Gastrocnemius medialis (tissue), 4 donors: Measurements from ENCODE around the gene TYK2. TPM values are rescaled to one million over a fixed set of nuclear protein-coding genes. Genes with fewer than 3 reads are reported as not detected.
"Not testable (repeated sequence)": the region's sequence is repeated elsewhere in the genome, so short reads cannot be mapped to it uniquely, and the experiment has no call there.

Experiments used
- ATAC-seq, 2 donors: fragments of 150-250 bp; one replicate each; pipeline ENCODE4 v1.9.1; 2016
- DNase-seq, 2 donors: peaks; one replicate each; pipeline ENCODE4 v3.0.0-alpha.2; 2019
- H3K27ac ChIP-seq, 4 donors: fragments of 200-600 bp; sonication (generic); 1 replicate in 1 of 4; 2 replicates in 3 of 4; pipeline ENCODE4 v1.5.1; 2016 to 2018; ENCODE audit warnings: mild to moderate bottlenecking in 2 of 4, moderate library complexity in 1 of 4
- H3K27me3 ChIP-seq, 3 donors: fragments of 200-600 bp; sonication (generic) in 2 of 3; 1 replicate in 1 of 3; 2 replicates in 2 of 3; pipeline versions ENCODE4 v1.5.1 to v1.6.0; 2016 to 2019; ENCODE audit warnings: mild to moderate bottlenecking in 1 of 3, moderate library complexity in 1 of 3
- H3K36me3 ChIP-seq, 2 donors: fragments of 200-600 bp; sonication (generic) in 1 of 2; one replicate each; pipeline ENCODE4 v1.5.1; 2017 to 2018
- H3K4me1 ChIP-seq, 2 donors: fragments of 200-600 bp; sonication (generic) in 1 of 2; one replicate each; pipeline ENCODE4 v1.5.1; 2016 to 2017; ENCODE audit warnings: mild to moderate bottlenecking in 2 of 2
- H3K4me3 ChIP-seq, 4 donors: fragments of 200-600 bp; sonication (generic) in 3 of 4; 1 replicate in 1 of 4; 2 replicates in 3 of 4; pipeline ENCODE4 v1.5.1; 2016 to 2019; ENCODE audit warnings: mild to moderate bottlenecking in 2 of 4
- H3K9me3 ChIP-seq, 3 donors: fragments of 200-600 bp; sonication (generic) in 2 of 3; 1 replicate in 1 of 3; 2 replicates in 2 of 3; pipeline ENCODE4 v1.5.1; 2016 to 2019
- POLR2A ChIP-seq, 2 donors: fragments of 450-650 bp; IDR thresholded peaks; one replicate each; pipeline ENCODE4 v1.6.1; 2017; ENCODE audit warnings: antibody characterized with exemption in 2 of 2, mild to moderate bottlenecking in 2 of 2, moderate library complexity in 2 of 2
- in situ Hi-C, 4 donors: fragments of 200-750 bp; cut with MboI; loops; one replicate each; pipeline versions ENCODE4 v1.15.0 to v1.8.0; 2017; ENCODE audit warnings: low sequenced_read_pairs in 4 of 4
- intact Hi-C: fragments of 100-400 bp; cut with DNase I; formaldehyde crosslinking; loops from one replicate; pipeline ENCODE4 v1.15.1; 2023; ENCODE audit warnings: low total_unique reads
- total RNA-seq, 4 donors: library from RNA; depleted of rRNA; stranded (reverse); fragments of >200 nt; gene quantifications; one replicate each; pipeline versions ENCODE4 v1.1.0 to v1.2.3, GENCODE V29; 2016
- TF ChIP-seq, protein P1 (sequence below), 5 experiments: fragments of 450-650 bp in 3 of 5; fragments of 200-600 bp in 2 of 5; sonication (generic) in 2 of 5; IDR thresholded peaks in 4 of 5; conservative IDR thresholded peaks in 1 of 5; 1 replicate in 4 of 5; 2 replicates in 1 of 5; pipeline ENCODE4 v1.5.1; 2016 to 2019; ENCODE audit warnings: antibody characterized with exemption in 5 of 5, mild to moderate bottlenecking in 3 of 5, moderate library complexity in 3 of 5

The TYK2 gene
- total RNA-seq, 4 donors from 2014 or later, result 32.6 to 58.5 (median 50.9) TPM

DNA sequence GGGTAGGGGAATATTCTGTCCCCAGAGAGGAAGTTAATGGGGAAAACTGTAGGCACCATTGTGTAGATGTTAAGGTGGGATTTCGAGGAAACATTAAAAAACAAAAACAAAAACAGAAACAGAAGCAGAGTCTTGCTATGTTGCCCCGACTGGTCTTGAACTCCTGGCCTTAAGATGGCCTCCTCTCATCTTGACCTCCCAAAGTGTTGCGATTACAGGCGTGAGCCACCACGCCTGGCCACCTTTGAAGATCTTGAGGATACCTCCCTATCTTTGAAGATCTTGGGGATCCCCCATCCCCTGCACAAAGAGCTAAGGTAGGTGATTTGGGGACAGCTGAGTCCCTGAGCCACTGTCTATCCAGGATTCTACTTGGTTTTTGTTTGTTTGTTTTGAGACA, 40.4 kb downstream of the TYK2 start:
- in situ Hi-C loops (no loop called here), intact Hi-C loops (loop anchor here (10.0 kb wide), 2 partner anchors 225 to 505 kb away; partner anchors contain the start of genes EIF3G, P2RY11 and PIN1)
- no peak for TF ChIP-seq POLR2A (IDR thresholded peaks at IDR 0.05)
- TF ChIP-seq, protein P1, sequence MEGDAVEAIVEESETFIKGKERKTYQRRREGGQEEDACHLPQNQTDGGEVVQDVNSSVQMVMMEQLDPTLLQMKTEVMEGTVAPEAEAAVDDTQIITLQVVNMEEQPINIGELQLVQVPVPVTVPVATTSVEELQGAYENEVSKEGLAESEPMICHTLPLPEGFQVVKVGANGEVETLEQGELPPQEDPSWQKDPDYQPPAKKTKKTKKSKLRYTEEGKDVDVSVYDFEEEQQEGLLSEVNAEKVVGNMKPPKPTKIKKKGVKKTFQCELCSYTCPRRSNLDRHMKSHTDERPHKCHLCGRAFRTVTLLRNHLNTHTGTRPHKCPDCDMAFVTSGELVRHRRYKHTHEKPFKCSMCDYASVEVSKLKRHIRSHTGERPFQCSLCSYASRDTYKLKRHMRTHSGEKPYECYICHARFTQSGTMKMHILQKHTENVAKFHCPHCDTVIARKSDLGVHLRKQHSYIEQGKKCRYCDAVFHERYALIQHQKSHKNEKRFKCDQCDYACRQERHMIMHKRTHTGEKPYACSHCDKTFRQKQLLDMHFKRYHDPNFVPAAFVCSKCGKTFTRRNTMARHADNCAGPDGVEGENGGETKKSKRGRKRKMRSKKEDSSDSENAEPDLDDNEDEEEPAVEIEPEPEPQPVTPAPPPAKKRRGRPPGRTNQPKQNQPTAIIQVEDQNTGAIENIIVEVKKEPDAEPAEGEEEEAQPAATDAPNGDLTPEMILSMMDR (IDR thresholded peaks at IDR 0.05 in 4 of 5, conservative IDR thresholded peaks at IDR 0.05 in 1 of 5), result no peak
- ATAC-seq (no peak), DNase-seq (no peak)
- no peak overlapping the region for H3K27ac ChIP-seq
- H3K9me3 ChIP-seq, result no peaks in the 10 kb centered on the region
- H3K36me3 ChIP-seq, result no peaks in the 10 kb centered on the region
- H3K4me3 ChIP-seq, result no peak overlapping the region
- H3K27me3 ChIP-seq, result no peaks in the 10 kb centered on the region
- H3K4me1 ChIP-seq, result peaks cover 0 to 3% of the 10 kb centered on the region in 2 donors

DNA sequence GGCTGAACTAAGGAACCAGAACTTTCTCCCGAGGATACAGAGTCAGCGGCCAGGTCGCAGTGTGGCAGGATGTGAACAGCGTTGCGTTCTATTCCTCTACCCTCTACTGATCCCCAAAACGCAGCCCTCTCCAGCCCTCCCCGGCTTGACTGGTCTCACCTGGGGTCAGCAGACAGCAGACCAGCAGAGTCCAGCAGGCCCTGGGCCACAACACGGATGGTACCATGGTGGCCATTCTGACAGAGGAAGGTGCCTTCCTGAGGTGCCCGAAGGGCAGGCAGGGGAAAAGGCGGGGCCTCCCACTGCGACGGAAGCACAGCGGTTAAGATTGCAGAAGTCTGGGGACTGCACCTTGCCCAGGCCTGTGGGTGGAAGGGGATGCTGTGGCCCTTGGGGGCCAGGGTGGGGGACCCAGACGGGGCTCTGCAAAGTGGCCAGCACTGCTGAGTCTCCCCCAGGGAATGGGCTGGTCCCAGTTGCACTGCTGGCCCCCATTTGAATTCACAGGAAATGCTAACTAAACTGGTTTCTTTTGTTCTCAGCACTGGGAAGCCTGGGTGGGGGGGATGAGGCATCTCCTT, 40.9 kb downstream of the TYK2 start, which contains the start of gene ICAM3:
Gene ICAM3 (minus strand): TSS at position 245 of the 581 bp plus-strand sequence. CDS start 10 bp downstream, at position 235.
- H3K27me3 ChIP-seq, result no peaks in the 10 kb centered on the region
- H3K4me1 ChIP-seq, result peaks cover 2 to 3% of the 10 kb centered on the region in 2 donors
- H3K27ac ChIP-seq, result no peak within 1 kb of the TSS
- TF ChIP-seq, protein P1 (IDR thresholded peaks at IDR 0.05 in 4 of 5, conservative IDR thresholded peaks at IDR 0.05 in 1 of 5), result no peak
- TF ChIP-seq POLR2A (IDR thresholded peaks at IDR 0.05), result no peak
- ATAC-seq, result no peak
- no peaks in the 10 kb centered on the region for H3K36me3 ChIP-seq
- intact Hi-C loops, result loop anchor here (10.0 kb wide), 2 partner anchors 225 to 505 kb away; partner anchors contain the start of genes EIF3G, P2RY11 and PIN1
- H3K4me3 ChIP-seq, result no peak within 1 kb of the TSS
- H3K9me3 ChIP-seq, result no peaks in the 10 kb centered on the region
- DNase-seq, result no peak
- in situ Hi-C loops, result no loop called here

DNA sequence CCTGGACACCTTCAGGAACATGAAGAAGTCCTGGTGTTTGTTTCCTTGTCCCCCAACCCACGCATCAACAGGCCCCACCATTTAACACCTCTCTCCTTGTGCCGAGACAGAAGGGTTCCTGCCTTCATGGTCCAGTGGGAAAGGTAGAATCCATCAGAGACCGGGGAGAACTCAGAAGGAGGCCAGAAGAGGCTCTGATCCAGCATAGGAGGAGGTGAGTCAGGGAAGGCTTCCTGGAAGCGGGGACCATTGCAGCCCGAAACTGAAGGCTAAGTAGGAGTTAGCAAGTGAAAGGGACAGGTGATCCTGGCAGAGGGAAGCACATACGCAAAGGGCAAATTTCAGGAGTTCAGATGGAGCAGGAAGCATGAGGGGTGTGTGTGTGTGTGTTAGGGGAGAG, 41.4 kb downstream of the TYK2 start:
- H3K27ac ChIP-seq, result no peak overlapping the region
- H3K4me3 ChIP-seq, result no peak overlapping the region
- ATAC-seq (no peak), DNase-seq (no peak)
- H3K27me3 ChIP-seq, result no peaks in the 10 kb centered on the region
- intact Hi-C loops (loop anchor here (10.0 kb wide), 2 partner anchors 224 to 504 kb away; partner anchors contain the start of genes EIF3G, P2RY11 and PIN1), in situ Hi-C loops (no loop called here)
- peaks cover 7% of the 10 kb centered on the region in 2 donors for H3K4me1 ChIP-seq
- no peaks in the 10 kb centered on the region for H3K9me3 ChIP-seq
- TF ChIP-seq POLR2A (IDR thresholded peaks at IDR 0.05), result no peak
- TF ChIP-seq, protein P1 (IDR thresholded peaks at IDR 0.05 in 4 of 5, conservative IDR thresholded peaks at IDR 0.05 in 1 of 5), result no peak
- H3K36me3 ChIP-seq, result no peaks in the 10 kb centered on the region

DNA sequence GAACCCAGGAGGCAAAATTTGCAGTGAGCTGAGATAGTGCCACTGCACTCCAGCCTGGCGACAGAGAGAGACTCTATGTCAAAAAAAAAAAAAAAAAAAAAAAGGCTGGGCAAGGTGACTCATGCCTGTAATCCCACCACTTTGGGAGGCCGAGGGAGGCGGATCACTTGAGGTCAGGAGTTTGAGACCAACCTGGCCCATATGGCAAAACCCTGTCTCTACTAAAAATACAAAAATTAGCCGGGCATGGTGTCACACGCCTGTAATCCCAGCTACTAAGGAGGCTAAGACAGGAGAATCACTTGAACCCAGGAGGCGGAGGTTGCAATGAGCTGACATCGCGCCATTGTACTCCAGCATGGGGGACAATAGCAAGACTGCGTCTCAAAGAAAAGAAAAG, 43.6 kb downstream of the TYK2 start:
- H3K4me3 ChIP-seq, in situ Hi-C loops, H3K27ac ChIP-seq, ATAC-seq, H3K36me3 ChIP-seq, H3K27me3 ChIP-seq, DNase-seq, H3K9me3 ChIP-seq: not testable (repeated sequence)
- intact Hi-C loops, result loop anchor here (10.0 kb wide), 2 partner anchors 222 to 502 kb away; partner anchors contain the start of genes EIF3G, P2RY11 and PIN1
- H3K4me1 ChIP-seq, result peaks cover 18 to 22% of the 10 kb centered on the region in 2 donors

DNA sequence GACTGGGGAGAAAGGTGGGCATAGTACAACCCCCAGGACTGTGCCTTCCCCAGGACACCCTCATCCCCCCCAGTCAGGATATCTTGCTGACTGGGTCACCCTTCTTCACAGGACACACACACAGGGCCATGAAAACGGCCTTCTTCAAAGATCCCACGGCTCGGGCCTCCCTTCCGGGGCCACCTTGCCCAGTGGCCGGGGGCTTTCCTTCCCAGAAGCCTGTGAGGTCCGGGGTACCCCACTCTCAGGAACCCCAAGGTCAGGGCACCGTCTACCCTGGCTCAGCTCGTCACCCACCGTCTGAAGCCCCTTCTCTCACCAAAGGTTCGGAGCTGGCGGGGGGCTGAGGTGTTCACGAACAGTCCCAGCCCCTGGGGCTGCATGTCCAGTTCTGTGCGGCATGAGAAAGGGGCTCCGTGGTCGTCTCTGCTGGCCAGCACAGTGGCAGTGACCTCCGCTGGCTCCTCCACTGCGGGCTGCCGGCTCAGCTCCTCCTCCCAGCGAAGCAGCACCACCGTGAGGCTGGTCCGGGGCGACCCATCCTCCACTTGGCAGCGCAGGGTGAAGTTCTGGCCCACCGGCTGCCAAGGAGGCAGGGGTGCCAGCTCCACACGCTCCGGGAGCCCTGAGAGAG, 44.9 kb downstream of the TYK2 start:
- peaks cover 18 to 23% of the 10 kb centered on the region in 2 donors for H3K4me1 ChIP-seq
- no peak for DNase-seq
- intact Hi-C loops, result loop anchor here (10.0 kb wide), 2 partner anchors 221 to 501 kb away; partner anchors contain the start of genes EIF3G, P2RY11 and PIN1
- TF ChIP-seq POLR2A (IDR thresholded peaks at IDR 0.05), result no peak
- TF ChIP-seq, protein P1 (IDR thresholded peaks at IDR 0.05 in 4 of 5, conservative IDR thresholded peaks at IDR 0.05 in 1 of 5), result no peak
- peak overlapping the region; percentile 69 to 96 (median 88) for H3K4me3 ChIP-seq
- in situ Hi-C loops, result no loop called here
- H3K27ac ChIP-seq, result peak overlapping the region; percentile 90 to 98 (median 95)
- H3K27me3 ChIP-seq, result no peaks in the 10 kb centered on the region
- no peak for ATAC-seq
- peaks cover 0 to 2% of the 10 kb centered on the region in 2 donors for H3K36me3 ChIP-seq
- H3K9me3 ChIP-seq, result no peaks in the 10 kb centered on the region
